Activated CD8-positive, alpha-beta T cell treated with anti-CD3 and anti-CD28 coated beads for 36 hours (primary cell): Measurements from ENCODE around the gene ZNF451. TPM values are rescaled to one million over a fixed set of nuclear protein-coding genes. Genes with fewer than 3 reads are reported as not detected.

ENCODE experiments used
- ATAC-seq: fragments of 200-7000 bp; cut with Tn5 transposase; one replicate; pipeline ENCODE4 v1.10.0; 2021; ENCODE audit warnings: mild to moderate bottlenecking, moderate library complexity
- CTCF ChIA-PET: fragments of 350-600 bp; sonication (Branson Sonifier 250); formaldehyde crosslinking; loops from one replicate; lab custom pipeline; 2021; ENCODE audit warnings: antibody characterized with exemption; lab: Charles Lee
- POLR2A ChIA-PET: fragments of 350-600 bp; sonication (Branson Sonifier 250); formaldehyde crosslinking; loops from one replicate; lab custom pipeline; 2021; ENCODE audit warnings: antibody characterized with exemption; lab: Charles Lee
- DNase-seq: peaks from one replicate; pipeline ENCODE4 v3.0.0-alpha.2; 2020
- H3K27ac Mint-ChIP-seq: one replicate; pipeline ENCODE4 v1.8.0; 2021; ENCODE audit warnings: mild to moderate bottlenecking, mixed read lengths
- H3K27me3 Mint-ChIP-seq: one replicate; pipeline ENCODE4 v1.8.0; 2021; ENCODE audit warnings: mixed read lengths
- H3K36me3 Mint-ChIP-seq: one replicate; pipeline ENCODE4 v1.8.0; 2021; ENCODE audit warnings: low read depth, mixed read lengths
- H3K4me1 Mint-ChIP-seq: one replicate; pipeline ENCODE4 v1.8.0; 2021; ENCODE audit warnings: low read depth, mixed read lengths
- H3K4me3 Mint-ChIP-seq: one replicate; pipeline ENCODE4 v1.8.0; 2021; ENCODE audit warnings: mild to moderate bottlenecking, moderate library complexity, mixed read lengths
- H3K9me3 Mint-ChIP-seq: one replicate; pipeline ENCODE4 v1.8.0; 2021; ENCODE audit warnings: mixed read lengths
- CTCF ChIP-seq: fragments of 200-600 bp; IDR thresholded peaks from one replicate; pipeline ENCODE4 v1.8.0; 2022; ENCODE audit warnings: antibody characterized with exemption, mild to moderate bottlenecking
- intact Hi-C: fragments of 100-400 bp; cut with micrococcal nuclease; formaldehyde crosslinking; loops from one replicate; pipeline ENCODE4 v1.10.0; 2022
- total RNA-seq, 2 experiments: library from RNA; stranded (reverse); gene quantifications; one replicate each; pipeline ENCODE4 v1.2.3, GENCODE V29; 2021

ZNF451 gene
- total RNA-seq, 2 experiments from 2014 or later: 44.4 to 46.8 TPM

GRCh38 chr6:57207872-57208271 lies 117.9 kb downstream of the ZNF451 start:
- ChIA-PET POLR2A (no interaction called here), CTCF (interaction anchor here (1.7 kb wide), 1 partner anchor 109 kb away, joined by 7 read pairs; the partner anchor contains the start of gene PRIM2)
- Mint-ChIP-seq H3K27me3 (no peaks in the 10 kb centered on the region), H3K9me3 (no peaks in the 10 kb centered on the region), H3K27ac (no peak overlapping the region), H3K4me3 (no peak overlapping the region), H3K36me3 (no peaks in the 10 kb centered on the region), H3K4me1 (peaks cover 4% of the 10 kb centered on the region)
- no peak for ATAC-seq
- intact Hi-C loops: no loop called here
- DNase-seq: no peak
- TF ChIP-seq CTCF: no peak

GRCh38 chr6:57209030-57209429 lies 119.0 kb downstream of the ZNF451 start:
- ATAC-seq: no peak
- Mint-ChIP-seq H3K27me3 (no peaks in the 10 kb centered on the region), H3K4me1 (peaks cover 6% of the 10 kb centered on the region), H3K9me3 (no peaks in the 10 kb centered on the region), H3K36me3 (no peaks in the 10 kb centered on the region), H3K27ac (no peak overlapping the region), H3K4me3 (no peak overlapping the region)
- ChIA-PET CTCF (no interaction called here), POLR2A (no interaction called here)
- no peak for TF ChIP-seq CTCF
- no peak for DNase-seq
- intact Hi-C loops: no loop called here

- no peak overlapping the region for H3K4me3 Mint-ChIP-seq
- DNase-seq (no peak), ATAC-seq (no peak)
- intact Hi-C loops: no loop called here
- no peak overlapping the region for H3K27ac Mint-ChIP-seq
- H3K27me3 Mint-ChIP-seq: no peaks in the 10 kb centered on the region
- H3K36me3 Mint-ChIP-seq: peaks cover 2% of the 10 kb centered on the region
- no peak for TF ChIP-seq CTCF
- H3K4me1 Mint-ChIP-seq: peaks cover 13% of the 10 kb centered on the region
- ChIA-PET CTCF (no interaction called here), POLR2A (no interaction called here)
- H3K9me3 Mint-ChIP-seq: peaks cover 4% of the 10 kb centered on the region
Observed at GRCh38 chr6:57210060-57210459, 120.1 kb downstream of the ZNF451 start.

- no peak for TF ChIP-seq CTCF
- Mint-ChIP-seq H3K4me1 (peaks cover 13% of the 10 kb centered on the region), H3K9me3 (peaks cover 8% of the 10 kb centered on the region), H3K27me3 (peaks cover 10% of the 10 kb centered on the region), H3K27ac (no peak overlapping the region), H3K4me3 (no peak overlapping the region), H3K36me3 (peaks cover 4% of the 10 kb centered on the region)
- ChIA-PET CTCF (no interaction called here), POLR2A (no interaction called here)
- intact Hi-C loops: no loop called here
- DNase-seq: no peak
- no peak for ATAC-seq
Observed at GRCh38 chr6:57215260-57215659, 125.3 kb downstream of the ZNF451 start.

- ChIA-PET CTCF (no interaction called here), POLR2A (no interaction called here)
- DNase-seq: no peak
- Mint-ChIP-seq H3K36me3 (peaks cover 4% of the 10 kb centered on the region), H3K27ac (no peak overlapping the region), H3K4me3 (no peak overlapping the region), H3K27me3 (peaks cover 20% of the 10 kb centered on the region), H3K4me1 (peaks cover 20% of the 10 kb centered on the region), H3K9me3 (peaks cover 8% of the 10 kb centered on the region)
- TF ChIP-seq CTCF: peak; percentile 29
- intact Hi-C loops: no loop called here
- no peak for ATAC-seq
Observed at GRCh38 chr6:57216235-57217101, 126.5 kb downstream of the ZNF451 start.
